HG03439 (cell line): ENCODE data around the gene CDKN2AIP.

ENCODE experiments used
- ATAC-seq: cut with Tn5 transposase; IDR thresholded peaks from one replicate; pipeline ENCODE4 v1.9.1; 2021; ENCODE audit warnings: mild to moderate bottlenecking, moderate library complexity; ENCODE audit not compliant: unreplicated experiment

The CDKN2AIP gene

GRCh38 chr4:183444214-183445096, at the start of gene CDKN2AIP:
Gene CDKN2AIP, plus strand, starts transcription at chr4:183444636. Its CDS starts 162 bp downstream, at chr4:183444798.
- peak; percentile 88 for ATAC-seq

GRCh38 chr4:183395395-183395794, 49.0 kb upstream of the CDKN2AIP start:
- ATAC-seq = no peak

- no peak for ATAC-seq
Measured at GRCh38 chr4:183396227-183396637, 48.2 kb upstream of the CDKN2AIP start.

GRCh38 chr4:183397741-183398297, 46.6 kb upstream of the CDKN2AIP start:
- ATAC-seq = no peak

GRCh38 chr4:183398298-183399125, 45.9 kb upstream of the CDKN2AIP start:
- ATAC-seq = peak; percentile 88

GRCh38 chr4:183399126-183399522, 45.3 kb upstream of the CDKN2AIP start:
- ATAC-seq = no peak

- no peak for ATAC-seq
Measured at GRCh38 chr4:183399616-183400015, 44.8 kb upstream of the CDKN2AIP start.

- no peak for ATAC-seq
Measured at GRCh38 chr4:183400035-183400434, 44.4 kb upstream of the CDKN2AIP start.

GRCh38 chr4:183401473-183401872, 43.0 kb upstream of the CDKN2AIP start:
- ATAC-seq = no peak

GRCh38 chr4:183402771-183403170, 41.7 kb upstream of the CDKN2AIP start:
- no peak for ATAC-seq

- ATAC-seq = no peak
Measured at GRCh38 chr4:183403486-183403885, 41.0 kb upstream of the CDKN2AIP start.

GRCh38 chr4:183403961-183404360, 40.5 kb upstream of the CDKN2AIP start:
- ATAC-seq = no peak

GRCh38 chr4:183405303-183405702, 39.1 kb upstream of the CDKN2AIP start:
- ATAC-seq = no peak

GRCh38 chr4:183407128-183407585, 37.3 kb upstream of the CDKN2AIP start:
- peak; percentile 91 for ATAC-seq

GRCh38 chr4:183407635-183408464, 36.6 kb upstream of the CDKN2AIP start:
- ATAC-seq = no peak

GRCh38 chr4:183408796-183409195, 35.6 kb upstream of the CDKN2AIP start:
- no peak for ATAC-seq

GRCh38 chr4:183409483-183409882, 35.0 kb upstream of the CDKN2AIP start:
- ATAC-seq = no peak

GRCh38 chr4:183409934-183410333, 34.5 kb upstream of the CDKN2AIP start:
- ATAC-seq = no peak

GRCh38 chr4:183411291-183411861, 33.1 kb upstream of the CDKN2AIP start:
- ATAC-seq = peak; percentile 62

- ATAC-seq = no peak
Measured at GRCh38 chr4:183412821-183413220, 31.6 kb upstream of the CDKN2AIP start.
